Activated CD4-positive, CD25-positive, alpha-beta regulatory T cell treated with anti-CD3 and anti-CD28 coated beads, Interleukin-2, amount 50 U/mL, for 24 hours (primary cell): ENCODE results near the gene GNAS-AS1.
A peak's percentile ranks its signal among the peaks of the same experiment; 100 is the strongest.

Experiments used
- ATAC-seq, 2 donors: fragments of 150-1000 bp; cut with Tn5 transposase; one replicate each; pipeline ENCODE4 v1.10.0; 2021; ENCODE audit warnings: mild to moderate bottlenecking in 1 of 2, moderate library complexity in 1 of 2

Gene GNAS-AS1

DNA sequence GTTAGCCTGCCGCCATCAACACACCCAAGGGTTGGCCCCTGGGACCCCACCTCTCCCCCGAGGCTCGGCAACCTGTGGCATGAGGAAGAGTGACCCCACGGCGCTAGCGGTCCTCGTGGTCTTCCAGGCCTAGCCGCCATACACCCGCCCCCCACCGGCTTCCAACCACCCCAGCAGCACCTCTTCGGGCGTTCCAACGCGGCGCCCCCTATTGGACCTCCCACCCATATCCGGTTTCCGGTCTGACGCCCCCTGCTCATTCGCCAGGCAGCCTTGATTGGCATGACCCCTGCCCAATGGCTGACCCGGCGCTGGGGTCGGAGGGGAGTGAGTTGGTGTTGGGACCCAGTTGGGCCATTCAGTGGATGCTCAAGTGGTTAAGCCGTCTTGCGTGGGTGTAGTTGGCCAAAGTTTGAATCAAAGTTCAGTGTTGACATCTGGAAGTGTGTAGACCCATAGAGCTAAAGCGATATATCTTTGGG lies at the start of gene GNAS-AS1:
Gene GNAS-AS1 (minus strand): TSS at position 210 of the 482 bp plus-strand sequence.
- ATAC-seq, result peak; percentile 89 to 91

DNA sequence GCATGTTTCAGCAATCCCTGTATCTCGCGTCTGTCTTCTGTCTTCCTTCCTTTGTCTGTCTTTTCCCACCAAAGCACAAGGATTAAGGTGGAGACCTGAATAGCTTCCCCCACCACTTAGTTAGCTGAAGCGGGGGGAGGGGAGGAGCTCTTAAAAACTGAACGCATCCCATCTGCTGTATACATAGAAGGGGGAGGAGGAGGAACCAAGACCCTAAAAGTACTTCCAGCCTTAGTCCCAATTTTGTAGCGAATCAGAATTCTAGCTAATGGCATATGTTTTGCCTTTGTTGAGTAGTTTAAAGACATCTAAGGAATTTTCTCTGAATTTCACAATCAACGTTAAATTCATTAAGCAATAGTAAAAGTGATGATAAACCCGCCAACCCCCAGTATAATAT lies 49.7 kb upstream of the GNAS-AS1 start:
- ATAC-seq, result no peak

- ATAC-seq, result no peak
These were observed 48.8 kb upstream of the GNAS-AS1 start for GRCh38 chr20:58899512-58899911.

GRCh38 chr20:58898629-58899408 lies 48.1 kb upstream of the GNAS-AS1 start:
- no peak for ATAC-seq

- no peak for ATAC-seq
These were observed 46.8 kb upstream of the GNAS-AS1 start for GRCh38 chr20:58897488-58897887.

DNA sequence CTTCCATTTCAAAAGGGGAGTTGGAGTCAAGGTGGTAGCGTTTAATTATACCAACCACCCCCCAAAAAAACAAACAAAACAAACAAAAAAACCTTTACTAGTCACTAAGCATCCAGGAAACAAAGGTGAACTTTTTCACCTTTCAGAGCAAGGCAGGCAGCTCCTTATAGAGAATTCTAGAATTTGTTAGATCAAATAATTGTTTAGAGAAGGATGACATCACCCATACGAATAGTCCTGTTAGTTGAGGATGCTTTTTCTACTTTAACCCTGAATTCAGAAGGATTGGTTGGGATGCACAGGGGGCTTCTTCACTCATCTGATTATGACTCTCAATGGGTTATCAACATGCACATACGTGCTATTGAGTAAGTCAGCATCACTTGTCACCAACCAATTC lies 46.1 kb upstream of the GNAS-AS1 start:
- ATAC-seq, result no peak

DNA sequence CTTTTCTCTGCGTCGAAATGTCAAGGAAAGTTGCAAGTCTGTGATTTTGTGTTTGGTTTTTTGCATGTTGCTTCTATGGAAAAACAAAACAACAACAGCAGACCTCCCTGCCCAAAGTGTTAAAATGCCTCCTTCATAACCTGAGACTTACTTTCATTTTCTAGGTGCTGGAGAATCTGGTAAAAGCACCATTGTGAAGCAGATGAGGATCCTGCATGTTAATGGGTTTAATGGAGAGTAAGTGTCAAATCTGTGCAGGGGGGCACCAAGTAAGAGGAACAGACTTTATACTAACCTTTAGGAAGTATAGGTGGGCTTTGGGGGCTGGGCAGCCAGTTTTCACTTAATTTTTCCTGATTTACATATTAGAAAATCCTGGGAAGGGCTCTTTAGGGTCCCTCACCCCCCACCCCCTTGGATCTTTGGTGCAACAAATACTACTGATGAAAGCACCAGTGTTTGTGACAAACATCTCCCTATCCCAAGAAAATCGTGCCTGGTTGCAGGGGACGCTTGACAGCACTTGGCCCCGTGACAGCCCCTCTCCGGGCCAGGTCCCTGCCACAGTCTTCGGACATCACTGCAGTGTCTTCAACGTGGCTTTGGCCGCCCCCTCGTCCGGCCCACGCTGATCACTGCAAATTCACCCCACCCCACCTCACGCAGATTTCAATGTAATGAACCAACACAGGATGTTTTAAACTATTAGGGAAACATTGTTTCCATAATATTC lies 44.9 kb upstream of the GNAS-AS1 start:
- no peak for ATAC-seq

GRCh38 chr20:58894652-58895447 lies 44.1 kb upstream of the GNAS-AS1 start:
- no peak for ATAC-seq

DNA sequence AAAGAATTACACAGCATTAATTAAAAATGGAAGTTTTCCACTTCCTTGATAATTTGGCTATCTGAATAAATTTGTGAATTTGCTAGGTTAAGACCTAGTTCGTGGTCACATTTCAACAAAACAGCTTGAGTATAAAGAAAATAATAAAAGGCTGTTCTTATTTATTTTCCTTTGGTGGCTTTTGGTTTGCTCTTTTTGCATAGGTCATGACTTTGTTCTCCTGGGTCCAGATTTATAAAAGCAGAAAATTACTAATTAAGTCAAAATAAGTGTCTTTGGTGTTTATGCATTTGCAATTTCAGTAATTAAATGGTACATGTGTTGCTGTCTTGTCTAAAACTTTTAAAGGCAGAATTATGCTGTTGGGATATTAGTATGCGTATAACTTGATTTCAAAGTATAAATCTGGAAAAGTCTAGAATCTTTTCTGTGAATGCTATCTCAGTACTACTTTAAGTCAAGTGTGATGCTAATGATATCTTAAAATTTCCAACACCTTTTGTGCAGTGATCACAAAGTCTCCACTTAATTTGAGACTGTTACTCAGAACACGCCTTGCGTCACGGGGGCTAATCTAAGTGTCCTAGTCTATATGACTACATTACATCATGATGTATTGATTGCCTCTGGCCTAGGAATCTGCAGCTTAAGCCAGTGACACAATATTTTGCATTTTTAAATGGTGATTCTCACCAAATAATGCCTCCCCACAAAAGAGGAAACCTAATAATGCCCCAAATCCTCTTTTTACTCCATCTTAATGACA lies 42.8 kb upstream of the GNAS-AS1 start:
- ATAC-seq, result peak in 1 of 2 donors; percentile 28

GRCh38 chr20:58892932-58893224 lies 42.2 kb upstream of the GNAS-AS1 start:
- no peak for ATAC-seq

GRCh38 chr20:58892141-58892931 lies 41.6 kb upstream of the GNAS-AS1 start:
- peak; percentile 9 to 10 for ATAC-seq

- peak in 1 of 2 donors; percentile 0 for ATAC-seq
These were observed 41.0 kb upstream of the GNAS-AS1 start for GRCh38 chr20:58891718-58892140.

- peak; percentile 7 to 19 for ATAC-seq
These were observed 40.5 kb upstream of the GNAS-AS1 start for GRCh38 chr20:58891086-58891717.

DNA sequence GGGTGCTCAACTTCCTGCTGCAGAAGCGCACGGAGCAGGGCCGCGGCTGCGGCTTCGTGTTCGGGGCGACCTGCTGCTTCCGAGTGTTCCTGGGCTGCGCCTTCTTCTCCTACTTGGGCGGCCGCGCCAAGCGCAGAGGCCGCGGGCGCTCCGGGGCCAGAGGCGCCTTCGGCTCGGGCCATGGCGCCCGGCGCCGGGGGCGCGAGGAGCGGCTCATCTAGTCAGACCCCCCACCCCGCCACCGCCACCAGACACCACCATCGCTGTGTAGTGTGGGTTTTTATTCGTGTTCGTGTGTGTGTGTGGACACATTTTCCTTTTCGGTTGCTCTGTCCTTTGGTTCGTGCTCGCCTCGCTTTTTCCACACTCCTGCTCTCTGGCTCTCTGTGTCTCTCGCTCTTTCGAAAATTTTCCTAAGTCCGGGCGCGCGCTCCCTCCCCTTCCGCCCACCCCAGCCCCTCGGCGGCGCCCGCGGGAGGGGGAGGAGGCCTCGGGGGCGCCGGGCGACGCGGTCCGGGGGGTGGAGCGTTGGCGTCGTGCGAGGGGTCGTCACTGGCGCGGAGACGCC lies 39.9 kb upstream of the GNAS-AS1 start:
- peak; percentile 22 to 24 for ATAC-seq

DNA sequence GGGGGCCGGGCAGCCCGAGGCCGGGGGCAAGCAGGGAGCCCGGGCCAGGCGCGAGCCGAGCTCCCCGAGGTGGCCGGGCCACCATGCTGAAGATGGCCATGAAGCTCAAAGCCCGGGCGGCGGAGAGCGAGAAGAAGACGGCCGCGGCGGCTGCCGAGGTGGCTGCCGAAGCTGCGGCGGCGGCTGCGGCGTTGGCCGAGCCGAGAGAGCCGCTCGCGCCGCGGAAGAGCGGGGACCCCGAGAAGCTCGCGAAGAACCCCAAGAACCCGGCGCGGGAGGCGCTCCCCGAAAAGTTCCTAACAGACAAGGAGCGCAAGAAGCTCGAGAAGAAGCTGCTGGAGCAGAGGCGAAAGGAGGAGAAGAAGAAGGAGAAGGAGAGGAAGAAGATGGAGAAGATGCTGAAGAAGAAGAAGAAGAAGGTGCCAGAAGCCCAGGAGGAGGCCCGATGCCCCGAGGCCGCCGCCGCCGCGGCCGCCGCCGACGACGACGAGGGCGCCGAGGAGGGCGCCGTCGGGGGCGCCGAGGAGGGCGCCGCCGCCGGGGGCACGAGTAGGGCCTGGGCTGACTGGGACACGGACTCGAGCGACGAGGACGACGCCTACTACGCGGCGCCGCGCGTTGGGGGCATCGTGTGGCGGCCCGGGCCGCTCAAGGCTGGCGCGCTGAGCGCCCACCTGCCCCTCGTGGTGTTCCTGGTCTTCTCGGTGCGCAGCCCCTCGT lies 39.3 kb upstream of the GNAS-AS1 start:
- ATAC-seq, result no peak

GRCh38 chr20:58889334-58889760 lies 38.6 kb upstream of the GNAS-AS1 start:
- ATAC-seq, result no peak

DNA sequence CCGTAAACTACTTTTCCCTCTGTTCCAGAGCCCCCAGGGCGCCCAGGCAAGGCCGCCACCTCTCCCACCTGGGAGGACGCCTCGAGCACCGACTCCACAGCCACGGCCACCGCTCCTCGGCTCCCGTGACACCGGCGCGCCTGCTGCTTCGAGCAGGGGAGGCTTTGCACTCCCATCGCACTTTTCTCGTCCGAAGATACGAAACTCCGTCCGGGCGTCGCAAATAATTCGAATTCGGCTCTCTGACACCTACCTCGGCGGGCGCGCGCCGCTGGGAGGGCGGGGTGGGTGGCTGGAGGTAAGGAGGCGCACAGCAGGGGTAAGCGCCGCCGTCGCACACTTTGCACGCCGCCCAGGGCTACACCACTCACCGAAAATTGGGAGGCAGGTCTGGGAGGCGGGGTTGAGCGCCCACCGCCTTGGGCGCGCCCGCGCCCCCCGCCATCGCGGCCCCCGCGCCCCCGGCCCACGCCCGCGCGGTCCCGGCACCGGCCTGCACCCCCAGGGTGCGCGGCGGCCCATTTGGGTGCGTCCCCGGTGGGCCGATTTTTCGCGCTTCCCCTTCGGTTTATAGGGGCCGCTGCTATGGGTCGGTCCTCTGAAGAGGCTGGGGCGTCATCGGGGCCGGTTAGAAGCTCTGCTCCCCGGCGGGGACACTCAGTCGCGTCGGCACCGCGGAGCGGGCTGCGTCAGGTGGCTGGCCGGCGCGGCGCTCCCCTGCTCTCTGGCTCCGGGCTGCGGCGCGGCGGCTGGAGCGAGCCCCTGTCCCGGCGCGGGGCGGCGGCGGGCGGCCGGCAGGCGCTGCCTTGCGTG lies 38.0 kb upstream of the GNAS-AS1 start:
- peak; percentile 63 to 65 for ATAC-seq

- ATAC-seq, result no peak
These were observed 37.4 kb upstream of the GNAS-AS1 start for GRCh38 chr20:58888103-58888502.

DNA sequence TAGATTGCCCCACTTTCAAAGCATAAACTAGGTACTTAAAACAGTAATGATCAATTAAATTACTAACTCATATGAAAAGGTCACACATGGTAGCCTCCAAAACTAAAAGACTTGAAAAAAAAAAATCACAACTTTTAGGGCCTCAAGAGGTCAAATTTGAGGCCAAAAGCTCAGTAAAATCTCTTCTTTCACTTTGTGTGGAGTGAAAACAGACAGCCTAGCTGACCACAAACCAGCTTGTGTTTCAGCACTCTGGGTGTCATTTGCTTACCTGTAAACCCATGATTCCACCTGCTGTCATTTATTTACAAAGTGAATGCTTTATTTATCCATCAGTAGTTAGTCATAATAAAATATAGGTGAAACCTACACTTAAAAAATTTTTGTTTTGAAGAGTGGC lies 35.8 kb upstream of the GNAS-AS1 start:
- ATAC-seq, result no peak
